Esophagus muscularis mucosa (tissue), 4 donors: Measurements from ENCODE around the gene VPS13D. TPM values are rescaled to one million over a fixed set of nuclear protein-coding genes. Genes with fewer than 3 reads are reported as not detected.
A peak's percentile ranks its signal among the peaks of the same experiment; 100 is the strongest.

Source experiments
- DNase-seq: peaks from one replicate; pipeline ENCODE4 v3.0.0-alpha.2; 2017; ENCODE audit errors: extremely low spot score
- H3K27ac ChIP-seq, 4 donors: fragments of 200-600 bp; sonication (generic); replicated peaks in 1 of 4; 1 replicate in 3 of 4; 2 replicates in 1 of 4; pipeline ENCODE4 v1.5.1; 2016 to 2019; ENCODE audit warnings: mild to moderate bottlenecking in 1 of 4
- H3K27me3 ChIP-seq, 4 donors: fragments of 200-600 bp; sonication (generic); one replicate each; pipeline versions ENCODE4 v1.5.1 to v1.6.0; 2016 to 2019
- H3K36me3 ChIP-seq, 4 donors: fragments of 200-600 bp; sonication (generic); one replicate each; pipeline ENCODE4 v1.5.1; 2016 to 2019
- H3K4me1 ChIP-seq, 4 donors: fragments of 200-600 bp; sonication (generic); one replicate each; pipeline ENCODE4 v1.5.1; 2016 to 2019
- H3K4me3 ChIP-seq, 4 donors: fragments of 200-600 bp; sonication (generic); 1 replicate in 2 of 4; 2 replicates in 2 of 4; pipeline ENCODE4 v1.5.1; 2016 to 2019; ENCODE audit warnings: mild to moderate bottlenecking in 4 of 4, moderate library complexity in 1 of 4
- H3K9me3 ChIP-seq, 4 donors: fragments of 200-600 bp; sonication (generic); 1 replicate in 3 of 4; 2 replicates in 1 of 4; pipeline ENCODE4 v1.5.1; 2016 to 2019
- CTCF ChIP-seq, 3 experiments: fragments of 200-600 bp in 2 of 3; fragments of 450-650 bp in 1 of 3; sonication (generic) in 2 of 3; IDR thresholded peaks; one replicate each; pipeline ENCODE4 v1.5.1; 2017 to 2019; ENCODE audit warnings: antibody characterized with exemption in 3 of 3, mild to moderate bottlenecking in 2 of 3, moderate library complexity in 1 of 3
- EP300 ChIP-seq: sonication (generic); formaldehyde crosslinking; IDR thresholded peaks from one replicate; pipeline ENCODE4 v1.6.1; 2017; ENCODE audit warnings: antibody characterized with exemption
- POLR2A ChIP-seq: fragments of 450-650 bp; IDR thresholded peaks from one replicate; pipeline ENCODE4 v1.6.1; 2017; ENCODE audit warnings: antibody characterized with exemption, moderate library complexity, mild to moderate bottlenecking, low read depth
- POLR2AphosphoS5 ChIP-seq, 2 donors: sonication (generic); formaldehyde crosslinking; IDR thresholded peaks; one replicate each; pipeline ENCODE4 v1.6.1; 2017; ENCODE audit warnings: antibody characterized with exemption in 2 of 2
- WGBS: methylation state at CpG from one replicate; pipeline ENCODE4 v1.1.5; 2018; 5-methylcytosine and 5-hydroxymethylcytosine counted together
- intact Hi-C: fragments of 100-400 bp; cut with DNase I; formaldehyde crosslinking; loops from one replicate; pipeline ENCODE4 v1.15.1; 2023
- total RNA-seq, 4 donors: library from RNA; depleted of rRNA; stranded (reverse); fragments of >200 nt; gene quantifications; one replicate each; pipeline versions ENCODE4 v1.1.0 to v1.2.1, GENCODE V29; 2016

Gene VPS13D
- total RNA-seq, result 10 to 100 TPM; 67.8 to 93.3 (median 85.4) TPM

- H3K27me3 ChIP-seq, result no peaks in the 10 kb centered on the region
- WGBS, result 0% methylated on average over 22 of the region's 77 CpGs
- H3K36me3 ChIP-seq, result peaks cover 0 to 10% (median 7%) of the 10 kb centered on the region in 4 donors
These were observed at the start of gene VPS13D for GRCh38 chr1:12229835-12230548. TSS of gene VPS13D (plus strand) at chr1:12230030. CDS start at chr1:12234267, 4,237 bp downstream.

GRCh38 chr1:12180315-12180714, 49.5 kb upstream of the VPS13D start:
- H3K36me3 ChIP-seq, result no peaks in the 10 kb centered on the region
- H3K4me1 ChIP-seq, result peaks cover 67 to 95% (median 86%) of the 10 kb centered on the region in 4 donors
- H3K27ac ChIP-seq, result peak overlapping the region; percentile 57 to 72 (median 65)
- no peaks in the 10 kb centered on the region for H3K9me3 ChIP-seq
- 65% methylated on average over 10 of the region's 10 CpGs for WGBS
- no peak overlapping the region for H3K4me3 ChIP-seq
- DNase-seq, result no peak
- peaks cover 0 to 34% (median 0%) of the 10 kb centered on the region in 4 donors for H3K27me3 ChIP-seq
- TF ChIP-seq CTCF (IDR thresholded peaks at IDR 0.05) (no peak), POLR2AphosphoS5 (IDR thresholded peaks at IDR 0.05) (peak; percentile 26 to 40), POLR2A (no peak), EP300 (no peak)
- intact Hi-C loops, result no loop called here

More at GRCh38 chr1:12229835-12230548, at the start of gene VPS13D:
- Histone ChIP-seq H3K4me3 (peak within 1 kb of the TSS; percentile 78 to 100 (median 98)), H3K27ac (peak within 1 kb of the TSS; percentile 87 to 94 (median 90)), H3K4me1 (peaks cover 15 to 24% (median 22%) of the 10 kb centered on the region in 4 donors), H3K9me3 (no peaks in the 10 kb centered on the region)
- no peak for DNase-seq
- intact Hi-C loops, result no loop called here
- TF ChIP-seq POLR2A (no peak), CTCF (IDR thresholded peaks at IDR 0.05) (peak; percentile 94 to 96 (median 96)), POLR2AphosphoS5 (IDR thresholded peaks at IDR 0.05) (peak; percentile 64 to 72), EP300 (no peak)

GRCh38 chr1:12180903-12181302, 48.9 kb upstream of the VPS13D start:
- Histone ChIP-seq H3K9me3 (no peaks in the 10 kb centered on the region), H3K4me1 (peaks cover 67 to 95% (median 88%) of the 10 kb centered on the region in 4 donors), H3K4me3 (no peak overlapping the region), H3K27me3 (peaks cover 0 to 40% (median 0%) of the 10 kb centered on the region in 4 donors), H3K36me3 (no peaks in the 10 kb centered on the region), H3K27ac (peak overlapping the region; percentile 57 to 69 (median 65))
- WGBS, result 82% methylated on average over 7 of the region's 7 CpGs
- TF ChIP-seq POLR2AphosphoS5 (IDR thresholded peaks at IDR 0.05) (no peak), POLR2A (no peak), EP300 (no peak), CTCF (IDR thresholded peaks at IDR 0.05) (no peak)
- intact Hi-C loops, result no loop called here
- no peak for DNase-seq

GRCh38 chr1:12181568-12181967, 48.3 kb upstream of the VPS13D start:
- no peak for DNase-seq
- H3K36me3 ChIP-seq, result no peaks in the 10 kb centered on the region
- intact Hi-C loops, result no loop called here
- peaks cover 0 to 45% (median 0%) of the 10 kb centered on the region in 4 donors for H3K27me3 ChIP-seq
- 98% methylated on average over 7 of the region's 7 CpGs for WGBS
- no peak overlapping the region for H3K4me3 ChIP-seq
- H3K4me1 ChIP-seq, result peaks cover 67 to 96% (median 93%) of the 10 kb centered on the region in 4 donors
- no peaks in the 10 kb centered on the region for H3K9me3 ChIP-seq
- peak overlapping the region; percentile 57 to 85 (median 66) for H3K27ac ChIP-seq
- no peak for TF ChIP-seq POLR2A
- no peak for TF ChIP-seq CTCF (IDR thresholded peaks at IDR 0.05)
- TF ChIP-seq EP300, result no peak
- no peak for TF ChIP-seq POLR2AphosphoS5 (IDR thresholded peaks at IDR 0.05)
